Embryonic facial prominence (tissue), 1 donor: ENCODE measurements around the gene ZNF19.

Experiments used
- DNase-seq: peaks from one replicate; pipeline ENCODE4 v3.0.0-alpha.2; 2016; ENCODE audit errors: extremely low spot score

The ZNF19 gene

DNA sequence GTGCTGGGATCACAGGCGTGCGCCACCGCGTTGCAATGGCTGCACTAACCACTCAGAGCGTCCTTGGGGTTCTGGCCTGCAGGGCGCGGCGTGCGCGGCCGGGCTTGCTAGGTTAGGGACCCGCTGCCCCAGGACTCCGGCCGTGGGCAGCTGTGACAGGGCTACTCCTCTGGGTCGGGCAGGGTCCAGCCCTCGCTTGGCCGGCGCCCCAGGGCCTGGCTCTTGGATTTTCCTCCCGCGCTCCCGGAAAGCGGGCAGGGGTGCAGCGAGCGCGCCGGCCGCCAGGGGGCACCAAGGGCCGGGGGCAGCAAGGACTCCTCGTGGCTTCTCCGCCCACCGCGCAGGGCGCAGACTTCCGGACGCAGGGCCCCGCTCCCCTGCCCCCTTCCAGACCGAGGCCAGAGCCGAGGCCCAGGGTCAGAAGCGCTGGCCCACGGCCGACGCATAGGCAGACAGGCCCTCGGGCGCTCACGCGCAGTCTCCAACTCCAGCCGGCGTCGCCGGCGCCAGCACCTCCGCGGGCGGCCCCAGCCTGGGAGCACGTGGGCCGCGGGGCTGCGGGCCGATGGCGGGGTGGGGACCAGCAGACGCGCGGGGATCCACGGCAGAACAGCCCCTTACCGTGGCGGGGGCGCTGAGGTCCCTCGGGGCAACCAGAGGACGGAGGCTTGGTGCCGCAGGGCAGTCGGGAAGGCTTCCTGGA lies 47.6 kb downstream of the ZNF19 start:
- no peak for DNase-seq

DNA sequence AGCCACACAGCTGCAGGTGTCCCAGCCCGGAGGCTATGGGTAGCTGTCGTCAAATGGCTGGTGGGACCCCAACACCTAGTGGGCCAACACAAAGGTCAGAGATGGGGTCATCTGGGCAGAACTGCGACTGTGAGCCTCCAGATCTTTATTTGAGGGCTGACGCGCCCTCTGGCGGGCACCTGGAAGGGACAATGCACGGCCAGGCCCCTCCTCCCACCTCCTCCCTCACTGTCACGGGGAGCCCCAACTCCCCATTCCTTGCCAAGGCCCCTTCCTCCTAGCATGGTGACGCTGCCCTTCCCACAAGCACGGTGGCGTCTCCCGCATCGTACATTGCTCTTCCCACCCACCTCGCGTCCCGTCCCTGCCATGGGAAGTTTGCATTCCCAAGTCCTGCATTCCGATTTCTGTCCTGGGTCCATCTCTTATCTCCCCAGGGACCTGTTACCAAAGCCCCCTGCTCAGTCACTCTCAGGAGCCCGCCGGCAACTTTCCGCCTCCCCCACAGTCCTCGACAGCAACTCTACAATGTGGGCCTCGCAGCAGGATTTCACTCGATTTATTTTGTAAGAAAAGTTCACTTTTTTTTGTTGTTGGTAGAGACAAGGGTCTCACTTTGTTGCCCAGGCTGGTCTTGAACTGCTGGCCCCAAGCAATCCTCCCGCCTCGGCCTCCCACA lies 48.3 kb downstream of the ZNF19 start:
- no peak for DNase-seq

- no peak for DNase-seq
Observed at GRCh38 chr16:71439523-71439922, 49.6 kb downstream of the ZNF19 start.

DNA sequence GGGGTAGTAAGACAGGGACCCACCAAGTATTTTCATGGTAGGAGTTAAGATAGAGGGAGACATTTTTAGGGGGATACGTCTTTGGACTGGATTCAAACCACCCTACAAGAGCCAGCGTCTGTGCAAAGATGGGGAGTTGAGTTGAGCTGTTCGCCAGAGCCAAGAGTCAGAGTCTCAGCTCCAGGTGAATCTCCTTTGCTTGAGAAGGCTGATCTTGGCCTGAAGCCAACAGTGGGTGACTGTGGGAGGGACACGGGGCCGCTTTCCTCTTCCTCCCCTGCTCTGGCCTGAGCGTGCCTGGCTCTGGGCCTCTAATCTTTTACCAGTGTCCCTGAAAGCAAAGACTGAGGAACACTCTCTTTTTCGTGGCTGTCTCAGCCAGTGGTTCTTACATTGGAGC lies 52.7 kb downstream of the ZNF19 start:
- DNase-seq: no peak

- no peak for DNase-seq
Observed at GRCh38 chr16:71432906-71433305, 56.2 kb downstream of the ZNF19 start.

DNA sequence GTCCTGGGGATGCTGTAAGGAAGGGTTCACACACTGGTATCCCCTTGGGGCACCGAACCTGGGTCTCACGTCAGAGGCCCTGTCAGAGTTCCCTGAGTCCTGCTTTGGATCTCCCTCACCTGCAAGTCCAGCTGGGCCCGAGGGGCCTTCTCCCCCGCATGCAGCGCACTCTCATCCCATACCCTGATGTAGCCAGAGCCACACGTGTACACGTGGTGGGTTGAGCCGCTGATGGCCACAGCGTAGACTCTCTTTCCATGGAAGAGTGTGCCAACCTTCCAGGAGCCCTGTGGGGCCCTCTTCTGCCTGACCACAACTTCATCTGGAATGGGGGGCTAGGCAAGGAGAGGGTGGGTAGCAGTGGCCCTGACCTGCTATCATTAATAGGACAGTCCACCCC lies 57.1 kb downstream of the ZNF19 start:
- no peak for DNase-seq

DNA sequence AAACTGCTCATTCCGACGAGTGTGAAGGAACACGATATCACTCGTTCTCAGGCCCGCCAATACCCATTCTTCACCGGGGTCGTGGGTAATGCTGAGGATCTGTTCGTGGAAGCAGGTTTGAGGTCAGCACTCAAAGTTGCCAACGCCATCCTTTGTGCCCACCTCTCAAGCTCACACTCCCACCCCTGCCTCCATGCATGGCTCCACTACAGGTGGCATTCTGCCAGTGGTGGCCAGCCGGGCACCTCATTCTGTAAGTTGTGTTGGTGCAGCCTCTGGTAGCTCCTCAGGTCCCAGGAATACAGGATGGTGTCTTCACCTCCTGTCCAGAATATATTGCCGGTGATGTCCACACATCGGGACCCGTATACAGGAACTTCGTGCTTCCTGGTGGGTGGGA lies 57.9 kb downstream of the ZNF19 start:
- DNase-seq: no peak

- no peak for DNase-seq
Observed at GRCh38 chr16:71430744-71431143, 58.4 kb downstream of the ZNF19 start.

DNA sequence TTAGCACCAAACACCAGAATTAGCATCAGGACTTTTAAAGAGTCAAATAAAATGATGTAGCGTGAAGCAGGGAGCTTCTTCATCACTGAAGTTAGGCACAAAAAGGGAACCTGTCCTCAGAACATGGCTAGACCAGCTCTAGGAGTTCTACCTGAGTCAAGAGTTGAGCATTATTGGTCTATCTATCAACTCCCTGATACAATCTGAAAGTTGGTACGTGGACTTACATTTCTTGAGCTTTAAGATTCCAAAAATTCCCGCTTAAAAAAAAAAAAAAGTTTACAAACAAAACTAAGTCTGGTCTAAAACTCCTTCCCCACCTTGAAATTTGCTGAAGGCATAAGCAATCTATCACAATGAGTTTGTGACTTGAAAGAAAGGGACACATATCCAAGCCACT lies 59.5 kb downstream of the ZNF19 start:
- no peak for DNase-seq

DNA sequence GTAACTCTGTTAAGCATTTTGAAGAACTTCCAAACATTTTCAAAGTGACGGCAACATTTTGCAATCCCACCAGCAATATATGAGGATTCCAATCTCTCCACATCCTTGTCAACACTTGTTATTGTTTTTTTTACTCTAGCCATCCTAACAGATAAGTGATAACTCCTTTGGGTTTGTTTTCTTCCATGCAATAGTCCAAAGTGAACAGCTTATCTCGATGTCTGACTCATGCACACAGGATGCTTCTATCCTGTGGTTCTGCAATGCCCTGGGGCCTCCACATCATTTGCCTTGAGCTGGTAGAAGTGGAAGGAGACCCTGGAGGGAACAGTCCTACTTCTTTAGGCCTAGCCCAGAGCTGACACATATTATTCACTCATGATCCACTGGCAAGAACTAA lies 60.2 kb downstream of the ZNF19 start:
- DNase-seq: no peak

DNA sequence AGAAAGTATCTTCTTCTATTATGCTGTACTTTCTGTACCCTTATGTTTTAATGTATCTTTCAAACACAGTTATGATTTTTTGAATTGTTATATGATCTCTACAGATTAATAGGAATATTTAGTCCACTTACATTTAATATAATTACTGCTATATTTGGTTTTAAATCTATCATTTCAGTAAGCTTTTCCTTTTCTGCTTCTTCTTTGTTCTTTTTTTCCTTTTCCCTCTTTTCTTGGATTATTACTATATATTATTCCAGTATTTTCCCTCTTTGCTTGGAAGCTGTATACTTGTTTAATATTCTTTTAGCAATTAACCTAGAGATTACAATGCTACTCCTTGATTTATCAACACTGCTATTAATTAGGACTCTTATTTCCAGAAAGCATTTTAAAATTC lies 60.7 kb downstream of the ZNF19 start:
- DNase-seq: no peak

GRCh38 chr16:71426880-71427615 lies 62.1 kb downstream of the ZNF19 start:
- no peak for DNase-seq

GRCh38 chr16:71426069-71426879 lies 62.9 kb downstream of the ZNF19 start:
- DNase-seq: no peak

GRCh38 chr16:71425746-71426068 lies 63.4 kb downstream of the ZNF19 start:
- no peak for DNase-seq

- DNase-seq: no peak
Observed at GRCh38 chr16:71424626-71425025, 64.5 kb downstream of the ZNF19 start.

GRCh38 chr16:71423865-71424264 lies 65.3 kb downstream of the ZNF19 start:
- DNase-seq: no peak
